NCI-H2227 treated with DMSO at 0.1 percent for 48 hours (cell line): ENCODE results near the gene THADA.

ENCODE experiments used
- DNase-seq: peaks from one replicate; lab custom pipeline; 2025; lab: John Stamatoyannopoulos, UW

THADA gene

GRCh38 chr2:43186321-43186678 lies 409.5 kb downstream of the THADA start:
- no peak for DNase-seq

GRCh38 chr2:43185146-43185545 lies 410.7 kb downstream of the THADA start:
- DNase-seq: no peak

- no peak for DNase-seq
Observed at GRCh38 chr2:43184339-43184895, 411.4 kb downstream of the THADA start.

GRCh38 chr2:43183743-43184142 lies 412.1 kb downstream of the THADA start:
- no peak for DNase-seq

GRCh38 chr2:43180897-43181296 lies 414.9 kb downstream of the THADA start:
- no peak for DNase-seq
